Effector memory CD4-positive, alpha-beta T cell (primary cell): ENCODE results near the gene LRRC7.

Experiments
- DNase-seq, 3 donors: peaks; one replicate each; pipeline ENCODE4 v3.0.0-alpha.2; 2020
- H3K27ac ChIP-seq: 2 replicates; pipeline ENCODE4 v1.7.0; 2013; ENCODE audit warnings: mild to moderate bottlenecking, low read length, moderate library complexity; ENCODE audit not compliant: insufficient read depth, poor library complexity, severe bottlenecking
- H3K27me3 ChIP-seq: replicated peaks from 2 replicates; pipeline ENCODE4 v1.7.0; 2013; ENCODE audit warnings: mild to moderate bottlenecking, low read length; ENCODE audit not compliant: insufficient read depth, control insufficient read depth, poor library complexity, severe bottlenecking
- H3K36me3 ChIP-seq: 2 replicates; pipeline ENCODE4 v1.7.0; 2013; ENCODE audit warnings: mild to moderate bottlenecking, low read length, moderate library complexity; ENCODE audit not compliant: control insufficient read depth, insufficient read depth
- H3K4me1 ChIP-seq: 2 replicates; pipeline ENCODE4 v1.7.0; 2013; ENCODE audit warnings: low read length, mild to moderate bottlenecking; ENCODE audit not compliant: control insufficient read depth, insufficient read depth, poor library complexity, severe bottlenecking
- H3K4me3 ChIP-seq: 2 replicates; pipeline ENCODE4 v1.7.0; 2013; ENCODE audit warnings: low read length, low read depth, mild to moderate bottlenecking; ENCODE audit not compliant: insufficient read depth, poor library complexity, severe bottlenecking
- H3K9me3 ChIP-seq: 2 replicates; pipeline ENCODE4 v1.7.0; 2013; ENCODE audit warnings: mild to moderate bottlenecking, low read length, moderate library complexity; ENCODE audit not compliant: control insufficient read depth

LRRC7 gene

DNA sequence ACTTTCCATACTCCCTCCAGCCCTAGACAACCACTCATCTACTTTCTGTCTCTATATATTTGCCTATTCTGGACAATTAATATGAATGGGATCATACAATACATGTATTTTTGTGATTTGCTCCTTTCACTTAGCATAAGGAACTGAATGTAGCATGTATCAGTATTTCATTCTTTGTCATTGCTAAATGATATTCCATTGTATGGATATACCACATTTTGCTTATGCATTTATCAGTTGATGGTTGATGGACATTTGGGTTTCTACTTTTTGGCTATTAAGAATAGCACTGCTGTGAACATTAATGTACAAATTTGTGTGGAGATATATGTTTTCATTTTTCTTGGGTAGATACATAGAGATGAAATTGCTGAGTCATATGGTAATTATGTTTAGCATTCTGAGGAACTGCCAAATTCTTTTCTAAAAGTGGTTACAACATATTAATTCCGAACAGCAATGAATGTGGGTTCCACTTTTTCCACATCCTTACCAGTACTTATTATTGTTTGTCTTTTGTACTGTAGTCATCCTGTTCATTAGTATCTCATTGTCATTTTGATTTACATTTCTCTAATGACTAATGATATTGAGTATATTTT, 516.7 kb downstream of the LRRC7 start:
- Histone ChIP-seq H3K4me1 (no peaks in the 10 kb centered on the region), H3K9me3 (no peaks in the 10 kb centered on the region), H3K4me3 (no peak overlapping the region), H3K27ac (no peak overlapping the region), H3K36me3 (no peaks in the 10 kb centered on the region), H3K27me3 (no peaks in the 10 kb centered on the region)
- DNase-seq, result no peak

- no peaks in the 10 kb centered on the region for H3K4me1 ChIP-seq
- no peaks in the 10 kb centered on the region for H3K9me3 ChIP-seq
- H3K36me3 ChIP-seq, result no peaks in the 10 kb centered on the region
- H3K4me3 ChIP-seq, result no peak overlapping the region
- H3K27me3 ChIP-seq, result no peaks in the 10 kb centered on the region
- no peak overlapping the region for H3K27ac ChIP-seq
- DNase-seq, result no peak
These were observed 517.8 kb downstream of the LRRC7 start for GRCh38 chr1:70085521-70085920.

DNA sequence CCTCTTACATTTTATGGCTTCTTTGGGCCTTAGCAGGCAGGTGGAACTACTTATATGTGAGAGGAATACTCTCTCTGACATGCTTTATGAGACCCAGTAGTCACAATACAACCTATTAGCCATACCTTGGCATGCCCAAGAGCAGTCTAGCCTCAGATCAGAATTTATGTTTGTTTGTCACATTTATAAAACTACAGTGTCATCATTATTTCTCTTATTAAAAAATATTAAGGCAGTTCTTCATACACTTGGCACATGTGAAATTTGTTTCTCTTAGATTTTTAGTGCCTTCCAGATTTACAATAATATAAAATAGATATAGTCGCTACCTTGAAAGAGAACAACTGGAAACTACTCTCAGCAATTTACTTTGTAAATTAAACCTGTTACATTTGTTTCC, 519.2 kb downstream of the LRRC7 start:
- DNase-seq, result no peak
- Histone ChIP-seq H3K36me3 (no peaks in the 10 kb centered on the region), H3K4me3 (no peak overlapping the region), H3K27ac (no peak overlapping the region), H3K9me3 (no peaks in the 10 kb centered on the region), H3K4me1 (no peaks in the 10 kb centered on the region), H3K27me3 (no peaks in the 10 kb centered on the region)

GRCh38 chr1:70090141-70090540, 522.4 kb downstream of the LRRC7 start:
- Histone ChIP-seq H3K27ac (no peak overlapping the region), H3K9me3 (no peaks in the 10 kb centered on the region), H3K4me3 (no peak overlapping the region), H3K36me3 (no peaks in the 10 kb centered on the region), H3K4me1 (no peaks in the 10 kb centered on the region), H3K27me3 (no peaks in the 10 kb centered on the region)
- DNase-seq, result no peak

DNA sequence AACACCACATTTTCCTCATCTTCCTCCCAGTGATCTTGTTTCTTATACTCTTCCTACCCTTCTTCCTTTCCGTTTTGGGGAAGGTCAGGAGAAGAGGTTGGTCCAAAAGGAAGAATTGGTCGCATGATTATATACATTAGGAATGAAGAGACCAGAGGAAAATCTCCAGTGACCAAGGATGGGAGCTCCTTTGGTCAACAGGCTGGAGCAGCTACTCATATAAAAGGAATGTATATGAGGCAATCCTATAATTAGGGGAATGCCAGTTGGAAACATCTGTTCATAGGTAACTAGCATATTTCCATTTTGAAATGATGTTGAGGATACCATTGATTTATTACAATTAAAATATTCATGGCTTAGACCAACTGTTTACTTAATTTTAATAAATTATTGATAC, 523.2 kb downstream of the LRRC7 start:
- Histone ChIP-seq H3K27ac (no peak overlapping the region), H3K4me1 (no peaks in the 10 kb centered on the region), H3K4me3 (no peak overlapping the region), H3K9me3 (no peaks in the 10 kb centered on the region), H3K27me3 (no peaks in the 10 kb centered on the region), H3K36me3 (no peaks in the 10 kb centered on the region)
- DNase-seq, result no peak

GRCh38 chr1:70091811-70092210, 524.1 kb downstream of the LRRC7 start:
- no peak for DNase-seq
- no peak overlapping the region for H3K27ac ChIP-seq
- H3K36me3 ChIP-seq, result no peaks in the 10 kb centered on the region
- no peaks in the 10 kb centered on the region for H3K9me3 ChIP-seq
- H3K27me3 ChIP-seq, result no peaks in the 10 kb centered on the region
- no peaks in the 10 kb centered on the region for H3K4me1 ChIP-seq
- H3K4me3 ChIP-seq, result no peak overlapping the region

DNA sequence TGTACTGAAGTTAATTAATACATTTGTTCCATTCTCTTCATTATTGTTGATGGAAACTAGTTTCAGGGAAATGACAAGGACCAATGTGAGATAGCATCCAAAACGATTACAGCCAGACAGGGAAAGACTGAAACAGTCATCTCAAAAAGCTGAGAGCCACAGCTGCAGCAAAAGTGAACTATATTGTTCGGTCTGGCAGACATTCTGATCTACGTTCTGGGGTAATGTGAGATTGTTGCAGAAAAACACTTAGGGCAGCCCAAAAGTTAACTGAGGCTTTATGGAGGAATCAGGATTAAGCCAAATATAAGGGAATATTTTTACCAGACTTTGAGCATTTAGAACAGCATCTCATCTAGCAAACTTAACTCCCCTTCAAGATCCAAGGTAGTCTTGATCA, 524.8 kb downstream of the LRRC7 start:
- no peak overlapping the region for H3K27ac ChIP-seq
- H3K27me3 ChIP-seq, result no peaks in the 10 kb centered on the region
- no peak overlapping the region for H3K4me3 ChIP-seq
- no peaks in the 10 kb centered on the region for H3K9me3 ChIP-seq
- DNase-seq, result no peak
- H3K4me1 ChIP-seq, result no peaks in the 10 kb centered on the region
- H3K36me3 ChIP-seq, result no peaks in the 10 kb centered on the region

DNA sequence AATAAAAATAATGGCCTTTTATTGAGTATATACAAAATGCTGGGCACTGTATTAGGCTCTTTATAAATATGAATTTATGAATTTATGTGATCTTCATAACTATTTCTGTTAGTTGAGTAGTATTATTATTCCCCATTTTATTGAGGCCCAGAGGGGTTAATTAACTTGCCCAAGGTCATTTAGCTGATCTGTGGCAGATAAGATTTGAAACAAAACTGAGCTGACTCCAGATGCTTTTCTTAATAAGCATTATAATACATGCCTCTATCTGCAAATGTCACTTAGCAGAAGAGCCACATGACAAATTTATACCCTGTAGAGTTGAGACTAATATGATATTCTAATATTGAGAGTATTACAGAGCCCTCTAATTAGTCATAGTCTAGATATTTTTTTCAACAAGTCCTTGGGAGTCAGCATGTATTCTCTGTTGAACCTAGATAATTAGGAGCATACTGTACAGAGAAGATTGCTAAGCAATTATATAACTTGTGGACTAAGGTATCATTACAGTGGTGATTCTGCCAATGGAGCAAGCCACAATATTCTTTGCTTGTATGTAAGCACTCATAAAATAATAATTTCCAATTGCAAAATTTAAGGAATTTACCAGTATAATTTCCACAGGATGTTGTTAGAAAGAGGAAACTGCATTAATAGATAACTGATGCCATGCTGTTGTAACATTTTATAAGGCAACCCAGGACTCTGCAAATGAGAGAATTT, 525.7 kb downstream of the LRRC7 start:
- Histone ChIP-seq H3K4me3 (no peak overlapping the region), H3K36me3 (no peaks in the 10 kb centered on the region), H3K4me1 (no peaks in the 10 kb centered on the region), H3K9me3 (no peaks in the 10 kb centered on the region), H3K27me3 (no peaks in the 10 kb centered on the region), H3K27ac (no peak overlapping the region)
- no peak for DNase-seq

DNA sequence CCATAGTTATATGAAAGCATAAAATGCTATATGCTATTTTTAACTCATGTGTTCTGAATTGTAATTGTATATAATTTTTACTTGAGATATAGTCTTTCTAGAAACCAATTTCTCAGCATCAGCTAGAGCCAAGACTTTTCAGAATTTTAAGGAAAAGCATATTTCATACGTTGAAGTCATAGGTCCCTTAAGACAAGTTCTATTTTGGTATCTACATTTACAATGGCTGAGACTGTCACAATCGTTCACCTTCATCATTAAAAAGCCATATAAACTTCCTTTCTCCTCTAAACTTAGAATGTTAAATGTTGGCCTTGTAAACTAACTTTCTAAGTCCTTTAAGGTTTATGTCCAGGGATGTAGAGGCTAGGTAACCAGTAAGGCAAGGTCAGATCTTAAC, 533.5 kb downstream of the LRRC7 start:
- Histone ChIP-seq H3K9me3 (no peaks in the 10 kb centered on the region), H3K4me1 (no peaks in the 10 kb centered on the region), H3K4me3 (no peak overlapping the region)

GRCh38 chr1:70101774-70102173, 534.1 kb downstream of the LRRC7 start:
- DNase-seq, result no peak
- H3K4me3 ChIP-seq, result no peak overlapping the region
- no peaks in the 10 kb centered on the region for H3K36me3 ChIP-seq
- no peaks in the 10 kb centered on the region for H3K4me1 ChIP-seq
- H3K27me3 ChIP-seq, result no peaks in the 10 kb centered on the region
- H3K27ac ChIP-seq, result no peak overlapping the region
- no peaks in the 10 kb centered on the region for H3K9me3 ChIP-seq

More for the DNA sequence above, 533.5 kb downstream of the LRRC7 start:
- no peak for DNase-seq
- H3K27ac ChIP-seq, result no peak overlapping the region
- no peaks in the 10 kb centered on the region for H3K36me3 ChIP-seq
- no peaks in the 10 kb centered on the region for H3K27me3 ChIP-seq
